ENCODE results near the gene E2F6. TPM values are rescaled to one million over a fixed set of nuclear protein-coding genes. Genes with fewer than 3 reads are reported as not detected.

Gene E2F6
- total and polyA plus RNA-seq, 2 of the 13 experiments (the other 11 are each of a cell fraction or from before 2014, with no cell fraction given) = 27.3 to 36.0 TPM

- no peak for TF ChIP-seq PRDM15 (CRISPR knock-in tag; IDR thresholded peaks at IDR 0.05)
- TF ChIP-seq ZNF138 (CRISPR knock-in tag; IDR thresholded peaks at IDR 0.05; ENCODE audit: low read depth) = no peak
- TF ChIP-seq MNT (IDR thresholded peaks at IDR 0.05) = no peak
- TF ChIP-seq SOX13 (IDR thresholded peaks at IDR 0.05) = no peak
- TF ChIP-seq SOX13 (CRISPR knock-in tag; conservative IDR thresholded peaks at IDR 0.05 in 1 of 2, IDR thresholded peaks at IDR 0.05 in 1 of 2) = peak in 1 of 2 experiments; percentile 21; a peak in 1 of 4 replicates
- TF ChIP-seq ZNF589 (CRISPR knock-in tag; conservative IDR thresholded peaks at IDR 0.05) = no peak
- TF ChIP-seq WIZ (CRISPR knock-in tag; IDR thresholded peaks at IDR 0.05) = 0 out of 2 replicates have a peak, but pooled peaks have one; percentile 47
- peak in 1 of 2 experiments; percentile 17; a peak in 1 of 4 replicates for TF ChIP-seq EP300 (IDR thresholded peaks at IDR 0.05; ENCODE audit: low read depth in 2 of 2, low read length in 2 of 2)
- TF ChIP-seq EP300 (CRISPR knock-in tag; IDR thresholded peaks at IDR 0.05; ENCODE audit: borderline replicate concordance) = no peak
- TF ChIP-seq MAFG (CRISPR knock-in tag; IDR thresholded peaks at IDR 0.05) = no peak
- TF ChIP-seq ATF6 (CRISPR knock-in tag; conservative IDR thresholded peaks at IDR 0.05) = no peak
- no peak for TF ChIP-seq ZHX1 (CRISPR knock-in tag; IDR thresholded peaks at IDR 0.05; ENCODE audit: low read depth)
- no peak for TF ChIP-seq GLI4 (CRISPR knock-in tag; IDR thresholded peaks at IDR 0.05; ENCODE audit: borderline replicate concordance)
- TF ChIP-seq ZBTB42 (CRISPR knock-in tag; IDR thresholded peaks at IDR 0.05) = no peak
- TF ChIP-seq RFXANK (CRISPR knock-in tag; IDR thresholded peaks at IDR 0.05) = 0 out of 2 replicates have a peak, but pooled peaks have one; percentile 29
- no peak for TF ChIP-seq KAT7 (CRISPR knock-in tag; IDR thresholded peaks at IDR 0.05; ENCODE audit: borderline replicate concordance)
- TF ChIP-seq MTA3 (CRISPR knock-in tag; IDR thresholded peaks at IDR 0.05) = no peak
- no peak for TF ChIP-seq TGIF2 (CRISPR knock-in tag; IDR thresholded peaks at IDR 0.05)
- TF ChIP-seq PATZ1 (CRISPR knock-in tag; IDR thresholded peaks at IDR 0.05) = 0 out of 2 replicates have a peak, but pooled peaks have one; percentile 28
These were observed 12.0 kb upstream of the E2F6 start (continued) for GRCh38 chr2:11477994-11478393.

All from HepG2 (cell line).